Measurements from ENCODE around the gene SLC2A4RG.

The SLC2A4RG gene

GRCh38 chr20:63740627-63741353 lies 1.2 kb downstream of the SLC2A4RG start:
- DNase-seq (ENCODE audit: low read depth, low spot score), result peak; percentile 95

GRCh38 chr20:63741354-63741675 lies 1.7 kb downstream of the SLC2A4RG start:
- DNase-seq (ENCODE audit: low read depth, low spot score), result no peak

- DNase-seq (ENCODE audit: low read depth, low spot score), result no peak
Measured at GRCh38 chr20:63741676-63742380, 2.3 kb downstream of the SLC2A4RG start.

- no peak for DNase-seq (ENCODE audit: low read depth, low spot score)
Measured at GRCh38 chr20:63742381-63743024, 2.9 kb downstream of the SLC2A4RG start.

GRCh38 chr20:63743210-63743970 lies 3.8 kb downstream of the SLC2A4RG start:
- no peak for DNase-seq (ENCODE audit: low read depth, low spot score)

GRCh38 chr20:63744158-63744557 lies 4.6 kb downstream of the SLC2A4RG start:
- DNase-seq (ENCODE audit: low read depth, low spot score), result no peak

GRCh38 chr20:63744574-63745423 lies 5.2 kb downstream of the SLC2A4RG start:
- no peak for DNase-seq (ENCODE audit: low read depth, low spot score)

GRCh38 chr20:63745424-63745805 lies 5.8 kb downstream of the SLC2A4RG start:
- DNase-seq (ENCODE audit: low read depth, low spot score), result no peak

GRCh38 chr20:63745961-63746731 lies 6.6 kb downstream of the SLC2A4RG start:
- no peak for DNase-seq (ENCODE audit: low read depth, low spot score)

- DNase-seq (ENCODE audit: low read depth, low spot score), result no peak
Measured at GRCh38 chr20:63746751-63747315, 7.3 kb downstream of the SLC2A4RG start.

GRCh38 chr20:63747622-63748069 lies 8.1 kb downstream of the SLC2A4RG start:
- DNase-seq (ENCODE audit: low read depth, low spot score), result no peak

GRCh38 chr20:63748070-63748933 lies 8.7 kb downstream of the SLC2A4RG start:
- no peak for DNase-seq (ENCODE audit: low read depth, low spot score)

- DNase-seq (ENCODE audit: low read depth, low spot score), result no peak
Measured at GRCh38 chr20:63748934-63749270, 9.3 kb downstream of the SLC2A4RG start.

- no peak for DNase-seq (ENCODE audit: low read depth, low spot score)
Measured at GRCh38 chr20:63749597-63750508, 10.3 kb downstream of the SLC2A4RG start.

GRCh38 chr20:63750807-63751470 lies 11.4 kb downstream of the SLC2A4RG start:
- no peak for DNase-seq (ENCODE audit: low read depth, low spot score)

- no peak for DNase-seq (ENCODE audit: low read depth, low spot score)
Measured at GRCh38 chr20:63751471-63752271, 12.1 kb downstream of the SLC2A4RG start.

All from astrocyte of the hippocampus (primary cell).